Measurements from ENCODE around the gene FYTTD1. TPM values are rescaled to one million over a fixed set of nuclear protein-coding genes. Genes with fewer than 3 reads are reported as not detected.
A peak's percentile ranks its signal among the peaks of the same experiment; 100 is the strongest.

FYTTD1 gene
- total RNA-seq, 1 donor from 2014 or later, result 44.0 TPM

- Histone ChIP-seq H3K27me3 (no peaks in the 10 kb centered on the region), H3K27ac (no peak overlapping the region), H3K36me3 (peaks cover 6 to 48% of the 10 kb centered on the region in 2 donors), H3K4me3 (no peak overlapping the region), H3K4me1 (no peaks in the 10 kb centered on the region), H3K9me3 (no peaks in the 10 kb centered on the region)
- intact Hi-C loops (cut with DNase I), result no loop called here
- no peak for DNase-seq (ENCODE audit: extremely low spot score in 2 of 2)
- TF ChIP-seq CTCF (IDR thresholded peaks at IDR 0.05), result no peak
- TF ChIP-seq POLR2AphosphoS5 (IDR thresholded peaks at IDR 0.05; ENCODE audit: insufficient read depth in 1 of 2, low read depth in 1 of 2), result no peak
- no peak for TF ChIP-seq POLR2A (IDR thresholded peaks at IDR 0.05)
These were observed 34.4 kb downstream of the FYTTD1 start for GRCh38 chr3:197784019-197784585.

- no peak overlapping the region for H3K4me3 ChIP-seq
- peaks cover 6% of the 10 kb centered on the region for H3K4me1 ChIP-seq
- H3K9me3 ChIP-seq, result no peaks in the 10 kb centered on the region
- TF ChIP-seq CTCF (IDR thresholded peaks at IDR 0.05), result no peak
- no peak for DNase-seq (ENCODE audit: extremely low spot score in 2 of 2)
- peaks cover 0 to 16% of the 10 kb centered on the region in 2 donors for H3K36me3 ChIP-seq
- H3K27me3 ChIP-seq, result no peaks in the 10 kb centered on the region
- H3K27ac ChIP-seq, result no peak overlapping the region
- intact Hi-C loops (cut with DNase I), result no loop called here
These were observed 37.7 kb downstream of the FYTTD1 start for GRCh38 chr3:197787412-197787811.

- Histone ChIP-seq H3K4me1 (peaks cover 25% of the 10 kb centered on the region), H3K27ac (no peak overlapping the region), H3K36me3 (peaks cover 0 to 6% of the 10 kb centered on the region in 2 donors), H3K4me3 (no peak overlapping the region), H3K27me3 (no peaks in the 10 kb centered on the region), H3K9me3 (no peaks in the 10 kb centered on the region)
- no peak for TF ChIP-seq POLR2AphosphoS5 (IDR thresholded peaks at IDR 0.05; ENCODE audit: insufficient read depth in 1 of 2, low read depth in 1 of 2)
- TF ChIP-seq CTCF (IDR thresholded peaks at IDR 0.05), result no peak
- no peak for TF ChIP-seq POLR2A (IDR thresholded peaks at IDR 0.05)
- no peak for DNase-seq (ENCODE audit: extremely low spot score in 2 of 2)
- intact Hi-C loops (cut with DNase I), result no loop called here
These were observed 39.6 kb downstream of the FYTTD1 start for GRCh38 chr3:197789309-197789708.

GRCh38 chr3:197790033-197790432 lies 40.4 kb downstream of the FYTTD1 start:
- no peaks in the 10 kb centered on the region for H3K27me3 ChIP-seq
- peaks cover 31% of the 10 kb centered on the region for H3K4me1 ChIP-seq
- no peak overlapping the region for H3K27ac ChIP-seq
- no peaks in the 10 kb centered on the region for H3K36me3 ChIP-seq
- H3K9me3 ChIP-seq, result no peaks in the 10 kb centered on the region
- no peak overlapping the region for H3K4me3 ChIP-seq
- intact Hi-C loops (cut with DNase I), result no loop called here
- DNase-seq (ENCODE audit: extremely low spot score in 2 of 2), result no peak
- TF ChIP-seq POLR2AphosphoS5 (IDR thresholded peaks at IDR 0.05; ENCODE audit: insufficient read depth in 1 of 2, low read depth in 1 of 2) (no peak), POLR2A (IDR thresholded peaks at IDR 0.05) (no peak), CTCF (IDR thresholded peaks at IDR 0.05) (no peak)

- no peaks in the 10 kb centered on the region for H3K36me3 ChIP-seq
- no peaks in the 10 kb centered on the region for H3K27me3 ChIP-seq
- peaks cover 33% of the 10 kb centered on the region for H3K4me1 ChIP-seq
- H3K27ac ChIP-seq, result peak within 1 kb of the TSS; percentile 98
- intact Hi-C loops (cut with DNase I), result no loop called here
- DNase-seq (ENCODE audit: extremely low spot score in 2 of 2), result no peak
- no peak for TF ChIP-seq CTCF (IDR thresholded peaks at IDR 0.05)
- peak; percentile 73 to 94 for TF ChIP-seq POLR2AphosphoS5 (IDR thresholded peaks at IDR 0.05; ENCODE audit: insufficient read depth in 1 of 2, low read depth in 1 of 2)
- peak in 1 of 2 donors; percentile 67 for TF ChIP-seq POLR2A (IDR thresholded peaks at IDR 0.05)
- peak within 1 kb of the TSS; percentile 71 to 73 for H3K4me3 ChIP-seq
- H3K9me3 ChIP-seq, result no peaks in the 10 kb centered on the region
These were observed 41.6 kb downstream of the FYTTD1 start, which contains the start of gene LRCH3 for GRCh38 chr3:197791113-197791891. LRCH3 (plus strand) TSS chr3:197791254; CDS start chr3:197791279, 25 bp downstream.
